ENCODE results near the gene RASD1.

GRCh38 chr17:17467720-17468119 is 28.5 kb downstream of the RASD1 start:
- TF ChIP-seq CTCF (IDR thresholded peaks at IDR 0.05) (no peak), POLR2A (IDR thresholded peaks at IDR 0.05) (no peak)
